Left lung (tissue), 10 donors: ENCODE measurements around the gene AOAH. TPM values are rescaled to one million over a fixed set of nuclear protein-coding genes. Genes with fewer than 3 reads are reported as not detected.
"Not testable (repeated sequence)": the region's sequence is repeated elsewhere in the genome, so short reads cannot be mapped to it uniquely, and the experiment has no call there.

Experiments
- ATAC-seq: fragments of 200-7000 bp; cut with Tn5 transposase; one replicate; pipeline ENCODE4 v1.9.1; 2020; ENCODE audit warnings: moderate library complexity
- DNase-seq, 4 donors: peaks; one replicate each; pipeline ENCODE4 v3.0.0-alpha.2; 2013 to 2020
- H3K27ac ChIP-seq, 2 donors: fragments of 200-600 bp; sonication (generic) in 1 of 2; one replicate each; pipeline versions ENCODE4 v1.5.0 to v1.8.0; 2020 to 2021
- H3K27me3 ChIP-seq, 2 donors: fragments of 200-600 bp; sonication (generic) in 1 of 2; one replicate each; pipeline versions ENCODE4 v1.5.0 to v1.8.0; 2020 to 2021
- H3K36me3 ChIP-seq, 2 donors: fragments of 200-600 bp; sonication (generic) in 1 of 2; one replicate each; pipeline versions ENCODE4 v1.5.0 to v1.8.0; 2020 to 2021
- H3K4me1 ChIP-seq, 2 donors: fragments of 200-600 bp; one replicate each; pipeline ENCODE4 v1.8.0; 2021
- H3K4me3 ChIP-seq, 2 donors: fragments of 200-600 bp; sonication (generic) in 1 of 2; one replicate each; pipeline versions ENCODE4 v1.5.0 to v1.8.0; 2020 to 2021; ENCODE audit warnings: mild to moderate bottlenecking in 1 of 2
- H3K9me3 ChIP-seq, 2 donors: fragments of 200-600 bp; sonication (generic) in 1 of 2; one replicate each; pipeline versions ENCODE4 v1.5.0 to v1.8.0; 2020 to 2021
- CTCF ChIP-seq, 2 donors: fragments of 200-600 bp; sonication (generic) in 1 of 2; IDR thresholded peaks; one replicate each; pipeline versions ENCODE4 v1.5.0 to v1.8.0; 2021; ENCODE audit warnings: antibody characterized with exemption in 2 of 2
- intact Hi-C, 2 donors: fragments of 100-400 bp; cut with DNase I; formaldehyde crosslinking; loops; one replicate each; pipeline versions ENCODE4 v1.11.2 to v1.14.2; 2022
- polyA plus RNA-seq, 6 donors: library from polyadenylated mRNA; unstranded; fragments of 120-200 nt; gene quantifications; one replicate each; pipeline ENCODE4 v1.2.1, GENCODE V29; 2013; ENCODE audit not compliant: insufficient read length in 6 of 6
- total RNA-seq, 2 donors: library from RNA; stranded (reverse); fragmentation: NEBNext Ultra II Directional; extraction: Animal tissue kit (Norgen Biotek cat#: 25700); gene quantifications; one replicate each; pipeline ENCODE4 v1.2.1, GENCODE V29; 2021
- donor health status: DM: no; HTN: yes; CAD: no.
- donor health status: DM: no; HTN: no; CAD: no.

The AOAH gene
- total and polyA plus RNA-seq, 8 donors, result 3.9 to 28.2 (median 6.9) TPM

GRCh38 chr7:36509962-36510361, 214.3 kb downstream of the AOAH start:
- intact Hi-C loops, result no loop called here
- no peaks in the 10 kb centered on the region for H3K36me3 ChIP-seq
- TF ChIP-seq CTCF (IDR thresholded peaks at IDR 0.05), result no peak
- no peaks in the 10 kb centered on the region for H3K9me3 ChIP-seq
- H3K27ac ChIP-seq, result no peak overlapping the region
- ATAC-seq (no peak), DNase-seq (no peak)
- H3K27me3 ChIP-seq, result no peaks in the 10 kb centered on the region
- no peaks in the 10 kb centered on the region for H3K4me1 ChIP-seq
- H3K4me3 ChIP-seq, result no peak overlapping the region

- intact Hi-C loops, result no loop called here
- ATAC-seq, result no peak
- TF ChIP-seq CTCF (IDR thresholded peaks at IDR 0.05), result no peak
These were observed 216.5 kb downstream of the AOAH start for GRCh38 chr7:36507475-36508440.

GRCh38 chr7:36506820-36507219, 217.5 kb downstream of the AOAH start:
- intact Hi-C loops, result no loop called here
- peaks cover 0 to 2% of the 10 kb centered on the region in 2 donors for H3K9me3 ChIP-seq
- H3K4me1 ChIP-seq, result no peaks in the 10 kb centered on the region
- no peak overlapping the region for H3K27ac ChIP-seq
- DNase-seq (no peak), ATAC-seq (no peak)
- no peak overlapping the region for H3K4me3 ChIP-seq
- no peak for TF ChIP-seq CTCF (IDR thresholded peaks at IDR 0.05)
- H3K27me3 ChIP-seq, result no peaks in the 10 kb centered on the region
- H3K36me3 ChIP-seq, result no peaks in the 10 kb centered on the region

More at GRCh38 chr7:36507475-36508440, 216.5 kb downstream of the AOAH start:
- no peak overlapping the region for H3K4me3 ChIP-seq
- no peak for DNase-seq
- H3K4me1 ChIP-seq, result no peaks in the 10 kb centered on the region
- no peaks in the 10 kb centered on the region for H3K36me3 ChIP-seq
- no peak overlapping the region for H3K27ac ChIP-seq
- H3K9me3 ChIP-seq, result peaks cover 0 to 2% of the 10 kb centered on the region in 2 donors
- no peaks in the 10 kb centered on the region for H3K27me3 ChIP-seq

GRCh38 chr7:36506130-36506798, 218.0 kb downstream of the AOAH start:
- ATAC-seq (no peak), DNase-seq (no peak)
- Histone ChIP-seq H3K4me1 (no peaks in the 10 kb centered on the region), H3K4me3 (no peak overlapping the region), H3K27ac (no peak overlapping the region), H3K27me3 (no peaks in the 10 kb centered on the region), H3K9me3 (peaks cover 0 to 2% of the 10 kb centered on the region in 2 donors), H3K36me3 (no peaks in the 10 kb centered on the region)
- intact Hi-C loops, result no loop called here
- no peak for TF ChIP-seq CTCF (IDR thresholded peaks at IDR 0.05)

GRCh38 chr7:36504617-36505016, 219.7 kb downstream of the AOAH start:
- intact Hi-C loops, H3K27ac ChIP-seq, DNase-seq, H3K27me3 ChIP-seq, ATAC-seq, H3K36me3 ChIP-seq, H3K9me3 ChIP-seq, H3K4me1 ChIP-seq, H3K4me3 ChIP-seq: not testable (repeated sequence)

- H3K4me1 ChIP-seq, ATAC-seq, DNase-seq, H3K36me3 ChIP-seq, H3K27ac ChIP-seq, H3K4me3 ChIP-seq, intact Hi-C loops, H3K9me3 ChIP-seq, H3K27me3 ChIP-seq: not testable (repeated sequence)
These were observed 220.1 kb downstream of the AOAH start for GRCh38 chr7:36504216-36504615.
